BJ (cell line): ENCODE results near the gene HERC2. TPM values are rescaled to one million over a fixed set of nuclear protein-coding genes. Genes with fewer than 3 reads are reported as not detected.

ENCODE experiments used
- CTCF ChIA-PET: fragments of 350-600 bp; formaldehyde crosslinking; extraction: SDS; loops from one replicate; lab custom pipeline; 2021; ENCODE audit warnings: antibody characterized with exemption, inconsistent platforms; lab: Yijun Ruan, JAX
- POLR2A ChIA-PET: fragments of 300-600 bp; sonication (Branson Sonifier 250); formaldehyde crosslinking; extraction: SDS; loops from one replicate; lab custom pipeline; 2021; ENCODE audit warnings: antibody characterized with exemption; lab: Charles Lee
- DNase-seq: peaks from one replicate; pipeline ENCODE4 v3.0.0-alpha.2; 2011; ENCODE audit warnings: low read depth
- H3K27me3 ChIP-seq: 2 replicates; pipeline ENCODE4 v1.6.0; 2011; ENCODE audit warnings: low read length; ENCODE audit not compliant: control insufficient read depth, insufficient read depth
- H3K36me3 ChIP-seq: 2 replicates; pipeline ENCODE4 v1.5.1; 2011; ENCODE audit warnings: low read length; ENCODE audit not compliant: control insufficient read depth, insufficient read depth
- H3K4me3 ChIP-seq: 2 replicates; pipeline ENCODE4 v1.5.1; 2011; ENCODE audit warnings: low read depth, mild to moderate bottlenecking, control low read depth, low read length
- polyA plus RNA-seq: library from polyadenylated mRNA; depleted of rRNA; stranded (reverse); fragments of >200 nt; gene quantifications from 2 replicates; pipeline ENCODE4 v1.2.3, GENCODE V29; 2011
- TF ChIP-seq, protein P1 (sequence below): IDR thresholded peaks from 2 replicates; pipeline ENCODE4 v1.5.1; 2011; ENCODE audit warnings: low read depth, mild to moderate bottlenecking, control low read depth, inconsistent platforms, low read length, moderate library complexity; ENCODE audit not compliant: insufficient read depth

HERC2 gene
- polyA plus RNA-seq, 1 experiment = 13.1 TPM

DNA sequence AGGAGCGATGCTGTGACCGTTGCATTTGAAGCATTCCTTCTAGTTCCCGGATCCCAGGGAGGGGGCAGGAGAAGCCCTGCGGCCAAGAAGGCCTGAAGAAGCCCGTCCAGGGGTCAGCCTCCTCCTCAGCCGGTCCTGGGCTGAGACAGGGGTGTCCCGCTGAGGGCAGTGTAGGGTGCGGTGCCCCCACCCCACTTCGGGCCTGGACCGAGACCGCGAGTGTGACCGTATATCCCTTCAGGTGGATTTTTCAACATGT lies 225.6 kb downstream of the HERC2 start:
- no peaks in the 10 kb centered on the region for H3K36me3 ChIP-seq
- POLR2A ChIA-PET = no interaction called here
- peaks cover 22% of the 10 kb centered on the region for H3K27me3 ChIP-seq
- TF ChIP-seq, protein P1, sequence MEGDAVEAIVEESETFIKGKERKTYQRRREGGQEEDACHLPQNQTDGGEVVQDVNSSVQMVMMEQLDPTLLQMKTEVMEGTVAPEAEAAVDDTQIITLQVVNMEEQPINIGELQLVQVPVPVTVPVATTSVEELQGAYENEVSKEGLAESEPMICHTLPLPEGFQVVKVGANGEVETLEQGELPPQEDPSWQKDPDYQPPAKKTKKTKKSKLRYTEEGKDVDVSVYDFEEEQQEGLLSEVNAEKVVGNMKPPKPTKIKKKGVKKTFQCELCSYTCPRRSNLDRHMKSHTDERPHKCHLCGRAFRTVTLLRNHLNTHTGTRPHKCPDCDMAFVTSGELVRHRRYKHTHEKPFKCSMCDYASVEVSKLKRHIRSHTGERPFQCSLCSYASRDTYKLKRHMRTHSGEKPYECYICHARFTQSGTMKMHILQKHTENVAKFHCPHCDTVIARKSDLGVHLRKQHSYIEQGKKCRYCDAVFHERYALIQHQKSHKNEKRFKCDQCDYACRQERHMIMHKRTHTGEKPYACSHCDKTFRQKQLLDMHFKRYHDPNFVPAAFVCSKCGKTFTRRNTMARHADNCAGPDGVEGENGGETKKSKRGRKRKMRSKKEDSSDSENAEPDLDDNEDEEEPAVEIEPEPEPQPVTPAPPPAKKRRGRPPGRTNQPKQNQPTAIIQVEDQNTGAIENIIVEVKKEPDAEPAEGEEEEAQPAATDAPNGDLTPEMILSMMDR = no peak
- DNase-seq = no peak
- CTCF ChIA-PET = no interaction called here
- peak overlapping the region; percentile 47 for H3K4me3 ChIP-seq

DNA sequence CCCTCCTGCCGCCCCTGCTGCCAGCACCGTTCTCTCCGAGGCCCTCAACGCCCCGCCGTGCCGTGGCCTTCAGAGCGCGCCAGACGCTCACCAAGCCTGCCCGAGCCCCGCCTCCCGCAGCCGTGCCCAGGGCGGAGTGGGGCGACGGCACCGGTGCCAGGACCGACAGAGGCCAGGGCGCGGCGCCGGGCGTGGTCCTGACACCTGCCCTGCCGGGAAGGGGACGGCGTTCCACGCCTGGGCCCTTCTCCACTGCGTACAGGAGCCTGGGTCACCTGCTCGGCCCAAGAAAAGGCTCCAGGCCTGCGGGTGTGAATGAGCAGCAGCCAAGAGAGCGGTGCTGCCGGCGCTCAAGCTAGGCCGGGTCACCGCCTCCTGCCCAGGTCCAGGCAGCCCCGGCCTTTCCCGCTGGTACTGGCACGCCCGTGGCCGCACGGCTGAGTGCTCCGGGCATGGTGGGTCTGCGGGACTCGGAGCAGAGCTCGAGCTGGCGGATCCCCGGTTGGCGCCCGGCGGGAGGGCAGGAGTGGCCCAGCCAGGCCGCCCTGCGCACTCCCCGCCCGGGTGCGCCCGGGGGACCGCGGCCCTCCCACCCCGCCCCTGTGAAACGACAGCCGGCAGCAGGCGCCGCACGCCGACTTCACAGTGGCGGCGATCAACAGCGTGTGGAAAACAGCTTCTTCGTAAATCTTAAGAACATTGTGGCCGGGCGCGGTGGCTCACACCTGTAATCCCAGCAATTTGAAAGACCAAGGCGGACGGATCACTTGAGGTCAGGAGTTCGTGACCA lies 227.1 kb downstream of the HERC2 start:
- Histone ChIP-seq H3K36me3 (no peaks in the 10 kb centered on the region), H3K4me3 (no peak overlapping the region), H3K27me3 (peaks cover 15% of the 10 kb centered on the region)
- ChIA-PET CTCF (no interaction called here), POLR2A (no interaction called here)
- no peak for DNase-seq
- TF ChIP-seq, protein P1 = no peak

DNA sequence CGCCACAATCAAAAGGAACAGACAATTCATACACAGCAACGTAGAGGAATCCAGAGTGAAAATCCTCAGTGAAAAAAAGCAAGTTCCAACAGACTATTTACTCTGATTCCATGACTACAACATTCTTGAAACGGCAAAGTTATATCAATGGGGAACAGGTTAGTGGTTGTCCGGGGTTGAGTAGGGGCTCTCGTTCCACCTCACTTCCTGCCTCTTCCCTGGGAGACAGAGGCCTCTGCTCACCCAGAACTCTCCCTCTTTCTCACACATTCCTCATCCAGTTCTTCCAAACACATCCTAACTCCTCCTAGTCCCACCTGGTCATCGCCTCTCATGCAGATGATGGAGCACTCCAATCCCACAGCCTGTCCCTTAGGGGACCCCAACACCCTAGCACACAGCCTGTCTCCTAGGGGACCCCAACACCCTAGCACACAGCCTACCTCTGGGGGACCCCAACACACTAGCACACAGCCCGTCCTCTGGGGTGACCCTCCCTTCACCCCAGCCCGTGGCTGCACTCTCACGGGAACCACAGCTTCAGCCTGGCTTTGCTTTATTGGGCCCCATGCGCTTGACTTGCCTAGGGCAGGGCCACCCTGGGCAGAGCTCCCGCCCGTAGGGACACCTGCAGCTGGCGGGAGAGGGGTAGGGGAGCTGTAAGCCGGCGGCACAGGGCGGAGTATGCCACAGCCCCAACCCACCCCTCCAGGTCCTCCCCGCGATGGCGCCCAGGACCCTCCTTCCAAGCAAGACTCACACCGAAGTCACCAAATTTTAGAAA lies 228.0 kb downstream of the HERC2 start:
- CTCF ChIA-PET = no interaction called here
- Histone ChIP-seq H3K4me3 (no peak overlapping the region), H3K27me3 (peaks cover 9% of the 10 kb centered on the region), H3K36me3 (no peaks in the 10 kb centered on the region)
- POLR2A ChIA-PET = no interaction called here
- DNase-seq = no peak
- TF ChIP-seq, protein P1 = no peak

DNA sequence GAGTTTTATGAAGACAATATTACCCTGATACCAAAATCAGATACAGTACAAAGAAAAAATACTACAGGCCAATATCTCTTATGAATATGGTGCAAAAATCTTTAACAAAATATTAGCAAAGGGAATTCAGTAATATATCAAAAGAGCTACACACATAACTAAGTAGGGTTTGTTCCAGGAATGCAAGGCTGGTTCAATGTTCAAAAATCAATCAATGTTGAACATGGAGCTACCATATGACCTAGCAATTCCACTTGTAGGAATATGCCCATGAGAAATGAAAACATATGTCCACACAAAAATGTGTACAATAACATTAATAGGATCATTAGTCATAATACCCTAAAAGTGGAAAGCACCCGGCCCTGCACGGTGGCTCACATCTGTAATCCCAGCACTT lies 230.7 kb downstream of the HERC2 start:
- Histone ChIP-seq H3K27me3 (no peaks in the 10 kb centered on the region; the same call in 1 of the 2 replicates), H3K4me3 (no peak overlapping the region), H3K36me3 (no peaks in the 10 kb centered on the region)
- TF ChIP-seq, protein P1 = no peak
- CTCF ChIA-PET = interaction anchor here (1.0 to 2.2 kb wide), 2 partner anchors 16 to 19 kb away, joined by 3 to 5 read pairs; no protein-coding TSS in a partner anchor
- no peak for DNase-seq
- POLR2A ChIA-PET = no interaction called here

DNA sequence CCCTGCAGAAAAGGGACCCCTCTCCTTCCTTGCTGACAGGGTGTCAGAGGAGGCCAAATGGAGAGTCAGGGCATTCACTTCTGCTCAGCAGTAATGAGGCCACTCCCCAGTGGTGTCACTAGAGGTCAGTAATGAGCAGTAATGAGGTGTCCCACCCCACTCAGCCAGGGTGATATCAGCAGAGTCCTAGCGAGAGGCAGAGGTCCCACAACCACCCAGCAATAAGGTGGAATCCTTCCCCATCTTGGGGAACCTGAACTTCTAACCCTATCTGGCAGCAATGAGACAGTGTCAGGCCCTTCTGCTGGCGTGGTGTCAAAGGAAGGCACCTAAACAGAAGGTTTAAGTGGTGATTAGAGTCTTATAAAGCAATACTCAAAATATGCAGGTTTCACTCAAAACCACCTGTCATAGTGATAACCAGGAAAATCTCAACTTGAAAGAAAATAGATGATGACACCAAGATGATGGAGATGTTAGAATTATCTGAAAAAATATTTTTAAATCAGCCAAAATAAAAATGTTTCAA lies 235.7 kb downstream of the HERC2 start:
- no peak for DNase-seq
- H3K27me3 ChIP-seq = no peaks in the 10 kb centered on the region
- H3K4me3 ChIP-seq = no peak overlapping the region
- TF ChIP-seq, protein P1 = peak; percentile 85
- CTCF ChIA-PET = no interaction called here
- POLR2A ChIA-PET = no interaction called here
- H3K36me3 ChIP-seq = no peaks in the 10 kb centered on the region
